ENCODE data around the gene SPDYE6.
A peak's percentile ranks its signal among the peaks of the same experiment; 100 is the strongest.

SPDYE6 gene

DNA sequence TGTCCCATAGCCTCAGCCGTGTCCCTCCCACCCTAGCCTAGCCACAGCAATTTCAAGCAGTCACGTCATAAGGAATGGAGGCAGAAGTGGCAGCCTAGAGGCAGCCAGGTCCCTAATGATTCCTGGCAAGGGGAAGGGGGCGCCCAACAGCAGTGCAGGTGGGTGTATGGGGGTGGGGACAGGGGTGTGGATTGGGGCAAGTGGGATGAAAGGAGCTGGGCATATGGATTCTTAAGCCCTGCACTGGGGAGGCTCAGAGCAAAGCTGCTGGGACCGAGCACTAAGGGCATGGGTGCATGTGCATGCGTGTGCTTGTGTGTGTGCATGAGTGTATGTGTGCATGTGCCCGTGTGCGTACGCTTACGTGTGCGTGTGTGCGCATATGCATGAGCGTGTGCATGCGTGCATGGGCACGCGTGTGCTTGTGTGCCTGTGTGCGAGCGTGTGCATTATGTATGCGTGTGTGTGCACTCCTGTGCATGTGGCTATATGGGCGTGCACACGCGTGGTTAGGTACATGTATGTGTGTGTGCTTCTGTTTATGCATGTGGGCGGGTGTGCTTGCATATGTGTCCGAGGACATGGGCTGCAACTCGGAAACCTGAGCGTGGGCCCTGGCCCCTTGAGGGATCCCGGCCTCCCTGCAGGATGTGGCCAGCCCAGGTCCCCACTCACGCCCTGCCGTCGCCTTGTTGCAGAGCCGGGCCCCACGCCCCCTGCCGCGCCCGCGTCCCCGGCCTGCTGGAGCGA lies 35.5 kb downstream of the SPDYE6 start:
- H3K23ac ChIP-seq (ENCODE audit: low read length) = no peak overlapping the region
- no peaks in the 10 kb centered on the region for H3K79me1 ChIP-seq (ENCODE audit: low read length)
- H3K27me3 ChIP-seq (ENCODE audit: insufficient read depth, low read length, poor library complexity) = no peaks in the 10 kb centered on the region
- H2BK5ac ChIP-seq (ENCODE audit: low read length) = no peak overlapping the region
- no peak overlapping the region for H3K4ac ChIP-seq (ENCODE audit: low read depth, low read length)
- no peak for DNase-seq
- peak overlapping the region; percentile 20 for H3K9ac ChIP-seq (ENCODE audit: low read length)
- H2BK120ac ChIP-seq (ENCODE audit: low read depth, low read length) = no peak overlapping the region
- no peak overlapping the region for H4K8ac ChIP-seq (ENCODE audit: low read depth, low read length)
- no peaks in the 10 kb centered on the region for H3K4me1 ChIP-seq (ENCODE audit: control insufficient read depth, low read depth, low read length)
- H2AK5ac ChIP-seq (ENCODE audit: low read length) = no peak overlapping the region
- H2BK15ac ChIP-seq (replicated peaks; ENCODE audit: low read depth) = no peak overlapping the region
- no CpG with 5 or more reads among the region's 37 CpGs for WGBS (ENCODE audit: extremely low coverage, insufficient coverage, low lambda C conversion rate)
- H3K4me2 ChIP-seq (ENCODE audit: low read length) = no peak overlapping the region
- H3K56ac ChIP-seq (ENCODE audit: low read length) = peak overlapping the region; percentile 50
- H3K79me2 ChIP-seq (ENCODE audit: control insufficient read depth, insufficient read depth, low read length) = no peaks in the 10 kb centered on the region
- no peak overlapping the region for H3K27ac ChIP-seq (ENCODE audit: low read depth, low read length)
- H4K5ac ChIP-seq (ENCODE audit: low read length) = no peak overlapping the region
- H3K18ac ChIP-seq (ENCODE audit: low read length) = no peak overlapping the region
- H3K4me3 ChIP-seq (ENCODE audit: low read length) = no peak overlapping the region
- H3K36me3 ChIP-seq (ENCODE audit: control insufficient read depth, insufficient read depth, low read length) = no peaks in the 10 kb centered on the region

GRCh38 chr7:102320181-102320580 lies 36.1 kb downstream of the SPDYE6 start:
- Histone ChIP-seq H3K4me3 (ENCODE audit: low read length) (no peak overlapping the region), H3K4ac (ENCODE audit: low read depth, low read length) (no peak overlapping the region), H3K79me2 (ENCODE audit: control insufficient read depth, insufficient read depth, low read length) (no peaks in the 10 kb centered on the region), H3K36me3 (ENCODE audit: control insufficient read depth, insufficient read depth, low read length) (no peaks in the 10 kb centered on the region), H3K27ac (ENCODE audit: low read depth, low read length) (no peak overlapping the region), H3K56ac (ENCODE audit: low read length) (no peak overlapping the region), H2BK15ac (replicated peaks; ENCODE audit: low read depth) (no peak overlapping the region), H3K4me2 (ENCODE audit: low read length) (no peak overlapping the region), H2BK5ac (ENCODE audit: low read length) (no peak overlapping the region), H3K79me1 (ENCODE audit: low read length) (no peaks in the 10 kb centered on the region), H3K4me1 (ENCODE audit: control insufficient read depth, low read depth, low read length) (no peaks in the 10 kb centered on the region), H3K23ac (ENCODE audit: low read length) (no peak overlapping the region), H4K5ac (ENCODE audit: low read length) (no peak overlapping the region), H4K8ac (ENCODE audit: low read depth, low read length) (no peak overlapping the region), H2AK5ac (ENCODE audit: low read length) (no peak overlapping the region), H2BK120ac (ENCODE audit: low read depth, low read length) (no peak overlapping the region), H3K9ac (ENCODE audit: low read length) (no peak overlapping the region), H3K27me3 (ENCODE audit: insufficient read depth, low read length, poor library complexity) (no peaks in the 10 kb centered on the region), H3K18ac (ENCODE audit: low read length) (no peak overlapping the region)
- DNase-seq = no peak
- WGBS (ENCODE audit: extremely low coverage, insufficient coverage, low lambda C conversion rate) = no CpG with 5 or more reads among the region's 14 CpGs

DNA sequence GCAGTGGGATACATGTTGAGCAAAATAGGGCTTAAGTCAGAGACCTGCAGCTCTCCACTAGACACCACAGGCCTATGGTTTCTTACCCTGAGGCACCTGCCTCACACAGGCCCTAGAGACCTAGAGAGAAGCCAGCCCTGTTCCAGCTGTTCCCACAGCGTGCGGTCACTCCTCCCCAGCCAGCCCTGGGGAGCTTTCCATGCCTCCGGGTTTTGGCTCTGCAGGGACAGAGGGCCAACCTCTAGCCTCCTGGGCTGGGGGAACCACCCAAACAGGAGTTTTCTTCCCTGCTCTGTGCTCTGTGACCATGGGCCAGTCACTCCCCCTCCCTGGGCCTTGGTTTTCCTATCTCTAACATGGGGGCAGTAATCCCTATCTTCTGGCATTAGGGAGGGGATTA lies 36.6 kb downstream of the SPDYE6 start:
- Histone ChIP-seq H3K36me3 (ENCODE audit: control insufficient read depth, insufficient read depth, low read length) (no peaks in the 10 kb centered on the region), H4K8ac (ENCODE audit: low read depth, low read length) (no peak overlapping the region), H3K23ac (ENCODE audit: low read length) (no peak overlapping the region), H3K27ac (ENCODE audit: low read depth, low read length) (no peak overlapping the region), H3K56ac (ENCODE audit: low read length) (no peak overlapping the region), H3K4me2 (ENCODE audit: low read length) (no peak overlapping the region), H3K4me1 (ENCODE audit: control insufficient read depth, low read depth, low read length) (no peaks in the 10 kb centered on the region), H3K18ac (ENCODE audit: low read length) (no peak overlapping the region), H4K5ac (ENCODE audit: low read length) (no peak overlapping the region), H3K4ac (ENCODE audit: low read depth, low read length) (no peak overlapping the region), H3K9ac (ENCODE audit: low read length) (no peak overlapping the region), H2BK5ac (ENCODE audit: low read length) (no peak overlapping the region), H2BK120ac (ENCODE audit: low read depth, low read length) (no peak overlapping the region), H2BK15ac (replicated peaks; ENCODE audit: low read depth) (no peak overlapping the region), H2AK5ac (ENCODE audit: low read length) (no peak overlapping the region), H3K79me1 (ENCODE audit: low read length) (no peaks in the 10 kb centered on the region), H3K4me3 (ENCODE audit: low read length) (no peak overlapping the region), H3K79me2 (ENCODE audit: control insufficient read depth, insufficient read depth, low read length) (no peaks in the 10 kb centered on the region), H3K27me3 (ENCODE audit: insufficient read depth, low read length, poor library complexity) (no peaks in the 10 kb centered on the region)
- no CpG with 5 or more reads among the region's 3 CpGs for WGBS (ENCODE audit: extremely low coverage, insufficient coverage, low lambda C conversion rate)
- DNase-seq = no peak

DNA sequence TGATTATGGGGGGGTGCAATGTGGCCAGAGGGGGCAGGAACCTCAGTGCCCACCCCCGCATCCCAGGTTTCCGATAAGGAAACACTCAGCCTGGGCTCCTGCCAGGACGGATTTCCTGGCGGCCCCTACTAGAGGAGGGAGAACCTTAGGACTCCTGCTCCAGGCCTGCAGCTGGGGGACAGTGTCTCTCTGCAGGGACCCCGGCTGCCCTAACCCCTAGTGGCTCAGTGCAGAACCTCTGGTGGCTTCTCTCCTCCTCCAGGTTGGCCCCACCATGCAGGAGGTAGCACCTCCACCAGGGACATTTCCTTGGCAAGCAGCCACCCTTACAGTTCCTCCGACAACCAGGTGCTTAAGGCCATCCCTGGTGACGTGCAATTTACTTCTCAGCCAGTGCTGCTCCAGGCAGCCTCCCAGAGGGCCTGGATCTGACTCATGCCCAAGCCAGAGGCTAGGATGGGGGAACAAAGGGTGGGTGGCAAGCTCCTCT lies 37.7 kb downstream of the SPDYE6 start:
- no peaks in the 10 kb centered on the region for H3K36me3 ChIP-seq (ENCODE audit: control insufficient read depth, insufficient read depth, low read length)
- no peak overlapping the region for H2BK5ac ChIP-seq (ENCODE audit: low read length)
- H3K27ac ChIP-seq (ENCODE audit: low read depth, low read length) = no peak overlapping the region
- no peak overlapping the region for H2BK15ac ChIP-seq (replicated peaks; ENCODE audit: low read depth)
- no peak overlapping the region for H3K9ac ChIP-seq (ENCODE audit: low read length)
- H4K5ac ChIP-seq (ENCODE audit: low read length) = no peak overlapping the region
- H2BK120ac ChIP-seq (ENCODE audit: low read depth, low read length) = no peak overlapping the region
- no peaks in the 10 kb centered on the region for H3K27me3 ChIP-seq (ENCODE audit: insufficient read depth, low read length, poor library complexity)
- no peak overlapping the region for H3K56ac ChIP-seq (ENCODE audit: low read length)
- WGBS (ENCODE audit: extremely low coverage, insufficient coverage, low lambda C conversion rate) = no CpG with 5 or more reads among the region's 7 CpGs
- H3K23ac ChIP-seq (ENCODE audit: low read length) = no peak overlapping the region
- no peaks in the 10 kb centered on the region for H3K79me1 ChIP-seq (ENCODE audit: low read length)
- H2AK5ac ChIP-seq (ENCODE audit: low read length) = no peak overlapping the region
- no peak overlapping the region for H4K8ac ChIP-seq (ENCODE audit: low read depth, low read length)
- H3K4me2 ChIP-seq (ENCODE audit: low read length) = no peak overlapping the region
- no peaks in the 10 kb centered on the region for H3K79me2 ChIP-seq (ENCODE audit: control insufficient read depth, insufficient read depth, low read length)
- H3K4me3 ChIP-seq (ENCODE audit: low read length) = no peak overlapping the region
- H3K4ac ChIP-seq (ENCODE audit: low read depth, low read length) = no peak overlapping the region
- DNase-seq = peak; percentile 43
- H3K4me1 ChIP-seq (ENCODE audit: control insufficient read depth, low read depth, low read length) = no peaks in the 10 kb centered on the region
- H3K18ac ChIP-seq (ENCODE audit: low read length) = no peak overlapping the region

DNA sequence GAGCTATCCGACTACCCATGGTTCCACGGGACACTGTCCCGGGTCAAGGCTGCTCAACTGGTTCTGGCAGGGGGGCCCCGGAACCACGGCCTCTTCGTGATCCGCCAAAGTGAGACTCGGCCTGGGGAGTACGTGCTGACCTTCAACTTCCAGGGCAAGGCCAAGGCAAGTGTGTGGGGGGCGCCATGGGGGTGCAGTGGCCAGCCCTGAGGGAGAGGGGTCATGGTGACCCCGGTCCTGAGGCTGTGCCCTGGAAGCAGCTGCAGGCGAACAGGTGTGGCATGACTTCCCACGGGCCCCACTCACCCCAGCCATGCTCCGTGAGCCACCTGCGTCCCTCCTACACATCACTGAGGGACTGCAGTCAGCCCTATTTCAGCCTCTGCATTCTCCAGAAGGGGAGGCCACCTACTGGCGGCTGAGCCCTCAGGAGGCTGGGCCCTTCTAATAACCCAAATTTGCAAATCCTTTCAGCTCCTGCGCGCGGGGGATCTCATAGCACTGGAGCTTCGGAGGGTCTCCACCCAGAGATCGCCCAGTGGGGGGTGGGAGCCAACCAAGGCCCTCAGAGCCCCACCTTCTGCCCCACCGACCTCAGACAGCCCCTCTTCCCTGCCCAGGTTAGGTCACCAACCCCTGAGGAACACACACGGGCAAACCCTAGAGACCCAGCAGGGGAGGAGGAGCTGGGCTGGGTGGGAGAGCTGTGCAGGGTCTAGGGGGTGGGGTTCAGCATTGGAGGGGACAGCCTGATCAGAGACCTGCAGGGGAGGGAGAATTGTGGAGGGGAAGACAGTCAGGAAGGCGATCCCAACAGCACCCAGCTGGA lies 38.8 kb downstream of the SPDYE6 start:
- no peak overlapping the region for H4K5ac ChIP-seq (ENCODE audit: low read length)
- no peak overlapping the region for H2AK5ac ChIP-seq (ENCODE audit: low read length)
- no peaks in the 10 kb centered on the region for H3K36me3 ChIP-seq (ENCODE audit: control insufficient read depth, insufficient read depth, low read length)
- H2BK120ac ChIP-seq (ENCODE audit: low read depth, low read length) = no peak overlapping the region
- H3K4me3 ChIP-seq (ENCODE audit: low read length) = no peak overlapping the region
- no peak overlapping the region for H2BK5ac ChIP-seq (ENCODE audit: low read length)
- H3K79me2 ChIP-seq (ENCODE audit: control insufficient read depth, insufficient read depth, low read length) = no peaks in the 10 kb centered on the region
- H3K79me1 ChIP-seq (ENCODE audit: low read length) = no peaks in the 10 kb centered on the region
- no CpG with 5 or more reads among the region's 24 CpGs for WGBS (ENCODE audit: extremely low coverage, insufficient coverage, low lambda C conversion rate)
- no peak overlapping the region for H3K9ac ChIP-seq (ENCODE audit: low read length)
- no peaks in the 10 kb centered on the region for H3K27me3 ChIP-seq (ENCODE audit: insufficient read depth, low read length, poor library complexity)
- H3K4ac ChIP-seq (ENCODE audit: low read depth, low read length) = no peak overlapping the region
- H3K4me1 ChIP-seq (ENCODE audit: control insufficient read depth, low read depth, low read length) = no peaks in the 10 kb centered on the region
- no peak overlapping the region for H4K8ac ChIP-seq (ENCODE audit: low read depth, low read length)
- no peak overlapping the region for H3K18ac ChIP-seq (ENCODE audit: low read length)
- no peak overlapping the region for H2BK15ac ChIP-seq (replicated peaks; ENCODE audit: low read depth)
- H3K4me2 ChIP-seq (ENCODE audit: low read length) = no peak overlapping the region
- H3K23ac ChIP-seq (ENCODE audit: low read length) = no peak overlapping the region
- DNase-seq = peak; percentile 39
- H3K27ac ChIP-seq (ENCODE audit: low read depth, low read length) = no peak overlapping the region
- H3K56ac ChIP-seq (ENCODE audit: low read length) = no peak overlapping the region
